Duodenal mucosa (tissue), 2 donors: ENCODE results near the gene MSI2.

Experiments used
- H3K27ac ChIP-seq: one replicate; pipeline ENCODE4 v1.7.0; 2013; ENCODE audit warnings: low read depth, low read length
- H3K27me3 ChIP-seq, 2 donors: one replicate each; pipeline ENCODE4 v1.7.0; 2013; ENCODE audit warnings: low read length in 2 of 2, control low read depth in 1 of 2; ENCODE audit not compliant: insufficient read depth in 2 of 2, control insufficient read depth in 1 of 2
- H3K36me3 ChIP-seq, 2 donors: one replicate each; pipeline ENCODE4 v1.7.0; 2013; ENCODE audit warnings: low read length in 2 of 2, control low read depth in 1 of 2; ENCODE audit not compliant: insufficient read depth in 2 of 2, control insufficient read depth in 1 of 2
- H3K4me1 ChIP-seq, 2 donors: one replicate each; pipeline ENCODE4 v1.7.0; 2013; ENCODE audit warnings: low read length in 2 of 2, control low read depth in 1 of 2; ENCODE audit not compliant: insufficient read depth in 2 of 2, control insufficient read depth in 1 of 2
- H3K4me3 ChIP-seq, 2 donors: one replicate each; pipeline ENCODE4 v1.7.0; 2013; ENCODE audit warnings: low read length in 2 of 2, low read depth in 1 of 2
- H3K9ac ChIP-seq, 2 donors: one replicate each; pipeline ENCODE4 v1.7.0; 2013; ENCODE audit warnings: low read length in 2 of 2, low read depth in 1 of 2
- H3K9me3 ChIP-seq, 2 donors: one replicate each; pipeline ENCODE4 v1.7.0; 2013; ENCODE audit warnings: low read length in 2 of 2, control low read depth in 1 of 2; ENCODE audit not compliant: control insufficient read depth in 1 of 2

Gene MSI2

GRCh38 chr17:57630736-57631135 lies 374.4 kb downstream of the MSI2 start:
- peaks cover 0 to 13% of the 10 kb centered on the region in 2 donors for H3K36me3 ChIP-seq
- no peak overlapping the region for H3K9ac ChIP-seq
- H3K9me3 ChIP-seq = no peaks in the 10 kb centered on the region
- no peak overlapping the region for H3K4me3 ChIP-seq
- no peaks in the 10 kb centered on the region for H3K27me3 ChIP-seq
- H3K27ac ChIP-seq = no peak overlapping the region
- no peaks in the 10 kb centered on the region for H3K4me1 ChIP-seq

GRCh38 chr17:57631871-57632270 lies 375.5 kb downstream of the MSI2 start:
- Histone ChIP-seq H3K4me1 (no peaks in the 10 kb centered on the region), H3K36me3 (peaks cover 0 to 13% of the 10 kb centered on the region in 2 donors), H3K9me3 (no peaks in the 10 kb centered on the region)

GRCh38 chr17:57632294-57632693 lies 376.0 kb downstream of the MSI2 start:
- H3K27me3 ChIP-seq = no peaks in the 10 kb centered on the region
- H3K4me3 ChIP-seq = no peak overlapping the region
- H3K27ac ChIP-seq = no peak overlapping the region
- no peak overlapping the region for H3K9ac ChIP-seq
- H3K36me3 ChIP-seq = peaks cover 0 to 13% of the 10 kb centered on the region in 2 donors
- H3K9me3 ChIP-seq = no peaks in the 10 kb centered on the region
- no peaks in the 10 kb centered on the region for H3K4me1 ChIP-seq

More at GRCh38 chr17:57631871-57632270, 375.5 kb downstream of the MSI2 start:
- no peak overlapping the region for H3K27ac ChIP-seq
- H3K9ac ChIP-seq = no peak overlapping the region
- no peaks in the 10 kb centered on the region for H3K27me3 ChIP-seq
- no peak overlapping the region for H3K4me3 ChIP-seq

- no peaks in the 10 kb centered on the region for H3K4me1 ChIP-seq
- no peaks in the 10 kb centered on the region for H3K9me3 ChIP-seq
- H3K27ac ChIP-seq = no peak overlapping the region
- no peak overlapping the region for H3K4me3 ChIP-seq
- H3K9ac ChIP-seq = no peak overlapping the region
- H3K36me3 ChIP-seq = peaks cover 0 to 9% of the 10 kb centered on the region in 2 donors
- no peaks in the 10 kb centered on the region for H3K27me3 ChIP-seq
Observed at GRCh38 chr17:57633236-57633635, 376.9 kb downstream of the MSI2 start.

- no peak overlapping the region for H3K27ac ChIP-seq
- H3K36me3 ChIP-seq = peaks cover 0 to 7% of the 10 kb centered on the region in 2 donors
- no peaks in the 10 kb centered on the region for H3K9me3 ChIP-seq
- H3K4me1 ChIP-seq = no peaks in the 10 kb centered on the region
- no peak overlapping the region for H3K9ac ChIP-seq
- H3K27me3 ChIP-seq = no peaks in the 10 kb centered on the region
- no peak overlapping the region for H3K4me3 ChIP-seq
Observed at GRCh38 chr17:57634713-57635465, 378.6 kb downstream of the MSI2 start.

GRCh38 chr17:57636274-57636673 lies 380.0 kb downstream of the MSI2 start:
- Histone ChIP-seq H3K9me3 (no peaks in the 10 kb centered on the region), H3K36me3 (peaks cover 0 to 7% of the 10 kb centered on the region in 2 donors), H3K9ac (no peak overlapping the region), H3K4me3 (no peak overlapping the region), H3K27me3 (no peaks in the 10 kb centered on the region), H3K4me1 (no peaks in the 10 kb centered on the region), H3K27ac (no peak overlapping the region)

- Histone ChIP-seq H3K4me3 (no peak overlapping the region), H3K9ac (no peak overlapping the region), H3K9me3 (no peaks in the 10 kb centered on the region), H3K27me3 (no peaks in the 10 kb centered on the region), H3K4me1 (no peaks in the 10 kb centered on the region), H3K27ac (no peak overlapping the region), H3K36me3 (peaks cover 0 to 7% of the 10 kb centered on the region in 2 donors)
Observed at GRCh38 chr17:57636985-57637665, 380.8 kb downstream of the MSI2 start.

- H3K4me3 ChIP-seq = no peak overlapping the region
- no peak overlapping the region for H3K9ac ChIP-seq
- H3K36me3 ChIP-seq = peaks cover 0 to 7% of the 10 kb centered on the region in 2 donors
- H3K9me3 ChIP-seq = no peaks in the 10 kb centered on the region
- no peaks in the 10 kb centered on the region for H3K27me3 ChIP-seq
- H3K27ac ChIP-seq = no peak overlapping the region
- H3K4me1 ChIP-seq = no peaks in the 10 kb centered on the region
Observed at GRCh38 chr17:57637666-57638010, 381.3 kb downstream of the MSI2 start.

- no peak overlapping the region for H3K27ac ChIP-seq
- peaks cover 0 to 4% of the 10 kb centered on the region in 2 donors for H3K36me3 ChIP-seq
- no peak overlapping the region for H3K9ac ChIP-seq
- no peaks in the 10 kb centered on the region for H3K4me1 ChIP-seq
- no peaks in the 10 kb centered on the region for H3K27me3 ChIP-seq
- H3K4me3 ChIP-seq = no peak overlapping the region
- H3K9me3 ChIP-seq = no peaks in the 10 kb centered on the region
Observed at GRCh38 chr17:57638284-57638683, 382.0 kb downstream of the MSI2 start.

GRCh38 chr17:57639381-57639780 lies 383.1 kb downstream of the MSI2 start:
- Histone ChIP-seq H3K4me1 (no peaks in the 10 kb centered on the region), H3K27me3 (no peaks in the 10 kb centered on the region), H3K36me3 (no peaks in the 10 kb centered on the region), H3K9me3 (no peaks in the 10 kb centered on the region), H3K9ac (no peak overlapping the region), H3K4me3 (no peak overlapping the region), H3K27ac (no peak overlapping the region)
